ENCODE results near the gene DAPK1.

The DAPK1 gene

GRCh38 chr9:87497604-87498045, at the start of gene DAPK1:
DAPK1 (plus strand) TSS chr9:87497867; CDS start chr9:87499078, 1,211 bp downstream.
- DNase-seq (ENCODE audit: low spot score), result no peak

GRCh38 chr9:87451149-87451548, 46.5 kb upstream of the DAPK1 start:
- DNase-seq (ENCODE audit: low spot score), result no peak

GRCh38 chr9:87455407-87455806, 42.3 kb upstream of the DAPK1 start:
- DNase-seq (ENCODE audit: low spot score), result no peak

- no peak for DNase-seq (ENCODE audit: low spot score)
These were observed 36.4 kb upstream of the DAPK1 start for GRCh38 chr9:87461256-87461655.

GRCh38 chr9:87464110-87464991, 33.3 kb upstream of the DAPK1 start:
- DNase-seq (ENCODE audit: low spot score), result no peak

- DNase-seq (ENCODE audit: low spot score), result no peak
These were observed 32.7 kb upstream of the DAPK1 start for GRCh38 chr9:87464992-87465378.

GRCh38 chr9:87465816-87466215, 31.9 kb upstream of the DAPK1 start:
- no peak for DNase-seq (ENCODE audit: low spot score)

GRCh38 chr9:87467187-87467586, 30.5 kb upstream of the DAPK1 start:
- no peak for DNase-seq (ENCODE audit: low spot score)

GRCh38 chr9:87469793-87470465, 27.7 kb upstream of the DAPK1 start:
- DNase-seq (ENCODE audit: low spot score), result no peak

GRCh38 chr9:87471746-87472145, 25.9 kb upstream of the DAPK1 start:
- DNase-seq (ENCODE audit: low spot score), result no peak

- no peak for DNase-seq (ENCODE audit: low spot score)
These were observed 22.2 kb upstream of the DAPK1 start for GRCh38 chr9:87475463-87475862.

GRCh38 chr9:87478226-87478992, 19.3 kb upstream of the DAPK1 start:
- DNase-seq (ENCODE audit: low spot score), result no peak

- DNase-seq (ENCODE audit: low spot score), result peak; percentile 34
These were observed 17.9 kb upstream of the DAPK1 start for GRCh38 chr9:87479801-87480201.

- DNase-seq (ENCODE audit: low spot score), result no peak
These were observed 15.5 kb upstream of the DAPK1 start for GRCh38 chr9:87481890-87482855.

GRCh38 chr9:87490225-87490624, 7.4 kb upstream of the DAPK1 start:
- no peak for DNase-seq (ENCODE audit: low spot score)

- no peak for DNase-seq (ENCODE audit: low spot score)
These were observed 6.8 kb upstream of the DAPK1 start for GRCh38 chr9:87490907-87491306.

- no peak for DNase-seq (ENCODE audit: low spot score)
These were observed 6.1 kb upstream of the DAPK1 start for GRCh38 chr9:87491523-87491922.

- DNase-seq (ENCODE audit: low spot score), result no peak
These were observed 5.0 kb upstream of the DAPK1 start for GRCh38 chr9:87492642-87493041.

- DNase-seq (ENCODE audit: low spot score), result no peak
These were observed 2.6 kb upstream of the DAPK1 start for GRCh38 chr9:87494970-87495471.

- no peak for DNase-seq (ENCODE audit: low spot score)
These were observed 525 bp upstream of the DAPK1 start for GRCh38 chr9:87497080-87497603.
